ENCODE data around the gene SFXN2. TPM values are rescaled to one million over a fixed set of nuclear protein-coding genes. Genes with fewer than 3 reads are reported as not detected.

Gene SFXN2
- polyA plus RNA-seq, 1 of the 3 experiments (the other 2 are of a cell fraction), result 10.2 TPM

DNA sequence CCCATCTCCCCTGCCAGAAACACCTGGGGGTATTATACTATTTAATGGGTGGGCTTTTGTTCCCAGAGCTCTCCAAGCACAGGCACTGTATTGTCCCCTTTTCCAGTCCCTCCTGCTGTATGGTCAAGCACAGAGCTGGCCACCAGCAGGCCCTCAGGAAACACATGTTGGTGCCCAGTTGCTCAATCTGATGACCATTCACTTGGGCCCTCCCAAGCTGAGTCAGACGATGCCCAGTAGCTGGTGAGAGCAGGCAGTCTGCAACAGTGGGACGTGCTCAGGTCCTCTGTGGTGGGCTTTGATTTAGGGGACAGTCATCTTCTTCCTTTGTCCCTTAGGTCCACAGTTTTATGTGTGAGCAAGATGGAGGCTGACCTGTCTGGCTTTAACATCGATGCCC is 11.8 kb downstream of the SFXN2 start (continued):
- no peak for TF ChIP-seq RXRA (IDR thresholded peaks at IDR 0.05; ENCODE audit: borderline replicate concordance, low read depth)
- TF ChIP-seq TAF1 (IDR thresholded peaks at IDR 0.05; ENCODE audit: borderline replicate concordance, low read depth, low read length), result no peak

DNA sequence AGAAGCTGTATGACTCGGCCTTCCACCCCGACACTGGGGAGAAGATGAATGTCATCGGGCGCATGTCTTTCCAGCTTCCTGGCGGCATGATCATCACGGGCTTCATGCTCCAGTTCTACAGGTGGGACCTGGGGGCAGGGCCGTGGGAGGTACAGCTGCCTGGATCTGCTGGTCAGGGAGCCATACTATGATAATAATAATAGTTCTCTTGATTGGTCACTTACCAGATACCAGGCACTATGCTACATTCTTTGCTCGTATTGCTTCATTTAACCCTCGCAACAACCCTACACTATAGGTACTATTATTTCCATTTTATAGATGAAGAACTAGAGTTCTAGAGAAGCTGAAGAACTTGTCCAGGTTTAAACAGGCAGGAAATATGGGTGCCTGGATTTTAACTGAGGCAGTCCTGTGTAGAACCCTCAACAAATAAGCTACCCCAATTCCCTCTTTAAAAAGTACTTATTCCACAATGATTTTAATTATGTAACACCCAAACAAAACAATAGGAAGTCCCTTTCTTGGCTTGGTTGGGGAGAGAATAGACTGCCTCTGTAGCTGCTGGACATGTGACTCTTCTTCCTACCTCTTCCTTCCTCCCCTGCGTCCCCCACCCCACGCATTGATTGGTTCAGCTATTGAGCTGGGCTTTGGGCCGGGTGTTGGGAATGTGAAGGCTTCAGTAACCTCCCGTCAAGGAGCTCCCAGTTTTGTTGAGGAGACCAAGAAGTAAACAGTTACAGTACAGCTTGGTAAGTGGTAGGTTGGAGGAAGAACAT is 12.8 kb downstream of the SFXN2 start:
- POLR2A ChIA-PET, result no interaction called here
- DNase-seq, result no peak
- Histone ChIP-seq H3K9me2 (no peaks in the 10 kb centered on the region), H3K79me2 (ENCODE audit: insufficient read depth) (peaks cover 16% of the 10 kb centered on the region; the same call in 1 of the 2 replicates), H3K27me3 (ENCODE audit: insufficient read depth) (no peaks in the 10 kb centered on the region), H3K4me3 (ENCODE audit: low read depth in 2 of 2, low read length in 1 of 2) (no peak overlapping the region), H3K4me2 (no peak overlapping the region), H3F3A (replicated peaks; ENCODE audit: insufficient read depth) (peaks cover 3% of the 10 kb centered on the region), H4K20me1 (ENCODE audit: insufficient read depth) (no peaks in the 10 kb centered on the region), H2AFZ (ENCODE audit: low read depth) (no peak overlapping the region), H3K36me3 (replicated peaks in 1 of 2; ENCODE audit: control insufficient read depth in 1 of 2, insufficient read depth in 2 of 2, low read length in 1 of 2) (peaks cover 3 to 6% of the 10 kb centered on the region in 2 experiments), H3K27ac (ENCODE audit: low read depth in 2 of 2, low read length in 1 of 2) (no peak overlapping the region), H3K9ac (no peak overlapping the region), H3K9me3 (no peaks in the 10 kb centered on the region), H3K4me1 (ENCODE audit: control insufficient read depth in 1 of 2, insufficient read depth in 2 of 2, low read depth in 1 of 2, low read length in 1 of 2) (peaks cover 0 to 3% of the 10 kb centered on the region in 2 experiments; a peak in 1 of 4 replicates)
- 81% methylated on average over 8 of the region's 13 CpGs for WGBS (ENCODE audit: low lambda C conversion rate)
- no peak for TF ChIP-seq YY1 (IDR thresholded peaks at IDR 0.05; ENCODE audit: low read depth)
- TF ChIP-seq, protein P1, sequence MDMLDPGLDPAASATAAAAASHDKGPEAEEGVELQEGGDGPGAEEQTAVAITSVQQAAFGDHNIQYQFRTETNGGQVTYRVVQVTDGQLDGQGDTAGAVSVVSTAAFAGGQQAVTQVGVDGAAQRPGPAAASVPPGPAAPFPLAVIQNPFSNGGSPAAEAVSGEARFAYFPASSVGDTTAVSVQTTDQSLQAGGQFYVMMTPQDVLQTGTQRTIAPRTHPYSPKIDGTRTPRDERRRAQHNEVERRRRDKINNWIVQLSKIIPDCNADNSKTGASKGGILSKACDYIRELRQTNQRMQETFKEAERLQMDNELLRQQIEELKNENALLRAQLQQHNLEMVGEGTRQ (IDR thresholded peaks at IDR 0.05; ENCODE audit: borderline replicate concordance, low read depth, low read length), result no peak
- no peak for TF ChIP-seq GABPA (IDR thresholded peaks at IDR 0.05; ENCODE audit: low read depth)
- TF ChIP-seq RFX5 (IDR thresholded peaks at IDR 0.05; ENCODE audit: low read length), result no peak
- no peak for TF ChIP-seq SMC3 (IDR thresholded peaks at IDR 0.05; ENCODE audit: low read depth, low read length)
- no peak for TF ChIP-seq NRF1 (IDR thresholded peaks at IDR 0.05; ENCODE audit: low read depth, low read length)
- TF ChIP-seq, protein P2, sequence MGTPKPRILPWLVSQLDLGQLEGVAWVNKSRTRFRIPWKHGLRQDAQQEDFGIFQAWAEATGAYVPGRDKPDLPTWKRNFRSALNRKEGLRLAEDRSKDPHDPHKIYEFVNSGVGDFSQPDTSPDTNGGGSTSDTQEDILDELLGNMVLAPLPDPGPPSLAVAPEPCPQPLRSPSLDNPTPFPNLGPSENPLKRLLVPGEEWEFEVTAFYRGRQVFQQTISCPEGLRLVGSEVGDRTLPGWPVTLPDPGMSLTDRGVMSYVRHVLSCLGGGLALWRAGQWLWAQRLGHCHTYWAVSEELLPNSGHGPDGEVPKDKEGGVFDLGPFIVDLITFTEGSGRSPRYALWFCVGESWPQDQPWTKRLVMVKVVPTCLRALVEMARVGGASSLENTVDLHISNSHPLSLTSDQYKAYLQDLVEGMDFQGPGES (IDR thresholded peaks at IDR 0.05; ENCODE audit: low read depth, low read length), result no peak
- TF ChIP-seq FOXJ3 (CRISPR knock-in tag; IDR thresholded peaks at IDR 0.05), result no peak
- no peak for TF ChIP-seq EZH2phosphoT487 (IDR thresholded peaks at IDR 0.05; ENCODE audit: borderline replicate concordance, low read depth)
- no peak for TF ChIP-seq FOSL2 (IDR thresholded peaks at IDR 0.05; ENCODE audit: borderline replicate concordance, low read depth)
- TF ChIP-seq, protein P3, sequence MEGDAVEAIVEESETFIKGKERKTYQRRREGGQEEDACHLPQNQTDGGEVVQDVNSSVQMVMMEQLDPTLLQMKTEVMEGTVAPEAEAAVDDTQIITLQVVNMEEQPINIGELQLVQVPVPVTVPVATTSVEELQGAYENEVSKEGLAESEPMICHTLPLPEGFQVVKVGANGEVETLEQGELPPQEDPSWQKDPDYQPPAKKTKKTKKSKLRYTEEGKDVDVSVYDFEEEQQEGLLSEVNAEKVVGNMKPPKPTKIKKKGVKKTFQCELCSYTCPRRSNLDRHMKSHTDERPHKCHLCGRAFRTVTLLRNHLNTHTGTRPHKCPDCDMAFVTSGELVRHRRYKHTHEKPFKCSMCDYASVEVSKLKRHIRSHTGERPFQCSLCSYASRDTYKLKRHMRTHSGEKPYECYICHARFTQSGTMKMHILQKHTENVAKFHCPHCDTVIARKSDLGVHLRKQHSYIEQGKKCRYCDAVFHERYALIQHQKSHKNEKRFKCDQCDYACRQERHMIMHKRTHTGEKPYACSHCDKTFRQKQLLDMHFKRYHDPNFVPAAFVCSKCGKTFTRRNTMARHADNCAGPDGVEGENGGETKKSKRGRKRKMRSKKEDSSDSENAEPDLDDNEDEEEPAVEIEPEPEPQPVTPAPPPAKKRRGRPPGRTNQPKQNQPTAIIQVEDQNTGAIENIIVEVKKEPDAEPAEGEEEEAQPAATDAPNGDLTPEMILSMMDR (IDR thresholded peaks at IDR 0.05), result no peak
- TF ChIP-seq GATA2 (CRISPR knock-in tag; IDR thresholded peaks at IDR 0.05), result no peak
- no peak for TF ChIP-seq EP300 (IDR thresholded peaks at IDR 0.05; ENCODE audit: borderline replicate concordance in 1 of 2, low read depth in 1 of 2, low read length in 1 of 2)
- TF ChIP-seq SIN3A (IDR thresholded peaks at IDR 0.05; ENCODE audit: borderline replicate concordance, low read depth, low read length), result no peak
- CTCF ChIA-PET, result interaction anchor here (0.6 to 2.3 kb wide), 8 partner anchors 16 to 343 kb away, joined by 3 to 9 read pairs (median 4); partner anchors contain the start of gene CNNM2
